ENCODE measurements around the gene DNAJB13. TPM values are rescaled to one million over a fixed set of nuclear protein-coding genes. Genes with fewer than 3 reads are reported as not detected.

The DNAJB13 gene
- total RNA-seq, 1 experiment from 2014 or later, result not detected

DNA sequence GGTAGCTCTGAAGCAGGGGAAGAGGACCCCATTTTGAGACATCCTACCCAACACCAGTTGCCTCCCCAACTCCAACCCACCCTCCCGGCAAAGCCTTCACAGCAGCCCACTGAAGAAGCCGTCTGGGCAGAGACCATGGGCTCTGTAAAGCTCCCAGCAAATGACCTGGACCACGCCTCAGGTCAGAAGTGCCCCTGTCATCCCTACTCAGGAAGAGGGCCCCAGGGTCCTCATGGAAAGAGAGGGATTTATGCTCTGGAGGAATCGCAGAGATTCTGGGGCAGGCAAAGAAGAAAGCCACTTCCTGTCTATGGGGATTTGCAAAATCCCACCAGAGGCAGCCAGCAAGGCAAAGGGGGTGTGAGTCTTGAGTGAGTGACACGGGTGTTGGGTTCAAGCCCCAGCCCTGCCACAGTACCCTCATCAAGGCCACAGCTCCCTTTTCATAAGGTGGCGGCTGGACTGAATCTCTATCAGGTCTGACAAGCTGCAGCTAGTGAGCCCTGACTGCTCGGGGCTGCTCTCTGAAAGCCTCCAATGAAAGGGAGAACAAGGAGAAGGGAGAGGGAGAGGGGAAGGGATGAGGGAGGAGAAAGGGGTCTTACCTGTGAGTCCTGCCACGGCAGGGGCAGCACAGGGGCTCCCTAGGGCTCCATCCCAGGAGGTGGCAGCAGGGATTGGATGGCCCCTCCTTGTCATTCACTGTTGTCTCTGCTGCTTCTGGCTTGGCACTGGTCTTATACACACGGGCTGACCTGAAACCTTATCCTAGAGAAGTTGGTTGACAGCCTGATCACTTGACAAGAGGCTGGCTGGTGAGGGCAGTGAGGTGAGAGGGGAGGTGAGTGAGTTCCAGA is 57.8 kb downstream of the DNAJB13 start, which contains the start of gene UCP3:
TSS of gene UCP3 (minus strand) at position 713 of the 857 bp plus-strand sequence. CDS start 2,043 bp downstream, outside the sequence.
- Histone ChIP-seq H3K23me2 (ENCODE audit: insufficient read length, low read depth, low read length, poor library complexity, severe bottlenecking) (no peaks in the 10 kb centered on the region), H2BK5ac (ENCODE audit: insufficient read length, low read length) (no peak within 1 kb of the TSS), H2BK120ac (ENCODE audit: low read depth, low read length, poor library complexity, severe bottlenecking) (no peak within 1 kb of the TSS), H3K14ac (ENCODE audit: insufficient read depth, low read length) (no peak within 1 kb of the TSS; the same call in 1 of the 2 replicates), H2BK15ac (ENCODE audit: low read depth, low read length) (no peak within 1 kb of the TSS), H3T11ph (ENCODE audit: low read length) (no peak within 1 kb of the TSS), H4K8ac (replicated peaks; ENCODE audit: insufficient read length, low read depth, low read length) (no peak within 1 kb of the TSS), H3K18ac (ENCODE audit: insufficient read length, low read depth, low read length) (no peak within 1 kb of the TSS), H3K79me2 (ENCODE audit: insufficient read depth, low read length) (no peaks in the 10 kb centered on the region), H2BK20ac (ENCODE audit: low read depth, low read length, poor library complexity, severe bottlenecking) (no peak within 1 kb of the TSS), H3K9me3 (ENCODE audit: control insufficient read depth, low read depth, low read length) (no peaks in the 10 kb centered on the region), H4K20me1 (ENCODE audit: control insufficient read depth, insufficient read depth, insufficient read length) (no peaks in the 10 kb centered on the region), H3K23ac (ENCODE audit: insufficient read length, low read depth, low read length) (no peak within 1 kb of the TSS), H3K27me3 (ENCODE audit: insufficient read depth, low read length) (no peaks in the 10 kb centered on the region), H3K27ac (ENCODE audit: insufficient read length, low read depth, low read length) (no peak within 1 kb of the TSS), H3K4me1 (ENCODE audit: insufficient read depth, low read length) (no peaks in the 10 kb centered on the region), H4K91ac (ENCODE audit: insufficient read length, low read depth, low read length) (no peak within 1 kb of the TSS), H2AFZ (ENCODE audit: low read length) (no peak within 1 kb of the TSS), H3K4me2 (ENCODE audit: insufficient read depth, insufficient read length, low read length) (no peak within 1 kb of the TSS), H4K5ac (ENCODE audit: insufficient read length, low read depth, low read length) (no peak within 1 kb of the TSS), H3K4ac (ENCODE audit: low read depth, low read length) (no peak within 1 kb of the TSS), H3K9ac (ENCODE audit: extremely low read depth, insufficient read length, low read length) (no peak within 1 kb of the TSS), H2BK12ac (ENCODE audit: insufficient read length, low read depth, low read length) (no peak within 1 kb of the TSS), H2AK5ac (ENCODE audit: insufficient read length, low read length) (no peak within 1 kb of the TSS), H3K56ac (ENCODE audit: insufficient read length, low read depth, low read length) (no peak within 1 kb of the TSS), H3K79me1 (ENCODE audit: insufficient read depth, low read depth, low read length, poor library complexity, severe bottlenecking) (no peaks in the 10 kb centered on the region)
- peak within 1 kb of the TSS in 2 of 3 experiments; percentile 8 to 37; a peak in 2 of 7 replicates for H3K27ac Mint-ChIP-seq
- no peaks in the 10 kb centered on the region for H3K9me3 Mint-ChIP-seq
- WGBS (ENCODE audit: extremely low coverage, insufficient read length, low lambda C conversion rate), result no CpG with 5 or more reads among the region's 9 CpGs
- H3K4me3 Mint-ChIP-seq, result no peak within 1 kb of the TSS
- DNase-seq, result no peak
- no peak for TF ChIP-seq CTCF (conservative IDR thresholded peaks at IDR 0.05)
- H3K4me1 Mint-ChIP-seq, result peaks cover 13 to 27% of the 10 kb centered on the region in 2 experiments
- H3K36me3 Mint-ChIP-seq (ENCODE audit: insufficient read depth in 1 of 3, low read depth in 3 of 3), result peaks cover 0 to 3% (median 2%) of the 10 kb centered on the region in 3 experiments; a peak in 2 of 7 replicates
- H3K27me3 Mint-ChIP-seq (ENCODE audit: low read depth), result no peaks in the 10 kb centered on the region

Measured in H9 (cell line).